KMS-11 (cell line): Measurements from ENCODE around the gene TRABD2B.

Experiments
- H2AFZ ChIP-seq: fragments of 200-600 bp; sonication (generic); 2 replicates; pipeline ENCODE4 v1.6.1; 2016; ENCODE audit warnings: antibody characterized with exemption, mixed run types, low read depth
- H3K27ac ChIP-seq: fragments of 200-600 bp; sonication (generic); 2 replicates; pipeline ENCODE4 v1.6.1; 2016; ENCODE audit warnings: mild to moderate bottlenecking, mixed run types
- H3K27me3 ChIP-seq: fragments of 200-600 bp; sonication (generic); 2 replicates; pipeline ENCODE4 v1.6.1; 2017; ENCODE audit warnings: mild to moderate bottlenecking, low read depth, mixed run types, moderate library complexity; ENCODE audit not compliant: insufficient read depth
- H3K36me3 ChIP-seq: fragments of 200-600 bp; sonication (generic); 2 replicates; pipeline ENCODE4 v1.6.1; 2017; ENCODE audit warnings: mild to moderate bottlenecking, mixed run types; ENCODE audit not compliant: insufficient read depth
- H3K4me1 ChIP-seq: fragments of 200-600 bp; sonication (generic); 2 replicates; pipeline ENCODE4 v1.6.1; 2016; ENCODE audit warnings: mild to moderate bottlenecking, low read depth, mixed run types; ENCODE audit not compliant: poor library complexity, severe bottlenecking
- H3K4me2 ChIP-seq: fragments of 200-600 bp; sonication (generic); 2 replicates; pipeline ENCODE4 v1.7.0; 2016; ENCODE audit warnings: mild to moderate bottlenecking, mixed run types
- H3K4me3 ChIP-seq: fragments of 200-600 bp; sonication (generic); IDR thresholded peaks from 2 replicates; pipeline ENCODE4 v1.6.1; 2017; ENCODE audit warnings: low read depth, low read length, mixed read lengths; ENCODE audit not compliant: insufficient read depth
- H3K79me2 ChIP-seq: fragments of 200-600 bp; sonication (generic); 2 replicates; pipeline ENCODE4 v1.6.1; 2016; ENCODE audit warnings: low read depth, mixed run types; ENCODE audit not compliant: insufficient read depth
- H3K9ac ChIP-seq: fragments of 200-600 bp; sonication (generic); 2 replicates; pipeline ENCODE4 v1.6.1; 2016; ENCODE audit warnings: mild to moderate bottlenecking, mixed run types
- H4K20me1 ChIP-seq: fragments of 200-600 bp; sonication (generic); 2 replicates; pipeline ENCODE4 v1.6.1; 2016; ENCODE audit warnings: mild to moderate bottlenecking, mixed run types; ENCODE audit not compliant: insufficient read depth
- TF ChIP-seq, protein P1 (sequence below): fragments of 200-600 bp; sonication (generic); conservative IDR thresholded peaks from 2 replicates; pipeline ENCODE4 v1.6.1; 2017; ENCODE audit warnings: low read depth, mild to moderate bottlenecking, antibody characterized with exemption, low read length, moderate library complexity, mixed read lengths

Gene TRABD2B

GRCh38 chr1:47729685-47730084, 267.5 kb downstream of the TRABD2B start:
- no peak overlapping the region for H2AFZ ChIP-seq
- H3K36me3 ChIP-seq, result no peaks in the 10 kb centered on the region
- H3K4me2 ChIP-seq, result no peak overlapping the region
- H3K79me2 ChIP-seq, result no peaks in the 10 kb centered on the region
- no peaks in the 10 kb centered on the region for H4K20me1 ChIP-seq
- no peaks in the 10 kb centered on the region for H3K4me1 ChIP-seq
- H3K27me3 ChIP-seq, result no peaks in the 10 kb centered on the region
- no peak overlapping the region for H3K4me3 ChIP-seq
- TF ChIP-seq, protein P1, sequence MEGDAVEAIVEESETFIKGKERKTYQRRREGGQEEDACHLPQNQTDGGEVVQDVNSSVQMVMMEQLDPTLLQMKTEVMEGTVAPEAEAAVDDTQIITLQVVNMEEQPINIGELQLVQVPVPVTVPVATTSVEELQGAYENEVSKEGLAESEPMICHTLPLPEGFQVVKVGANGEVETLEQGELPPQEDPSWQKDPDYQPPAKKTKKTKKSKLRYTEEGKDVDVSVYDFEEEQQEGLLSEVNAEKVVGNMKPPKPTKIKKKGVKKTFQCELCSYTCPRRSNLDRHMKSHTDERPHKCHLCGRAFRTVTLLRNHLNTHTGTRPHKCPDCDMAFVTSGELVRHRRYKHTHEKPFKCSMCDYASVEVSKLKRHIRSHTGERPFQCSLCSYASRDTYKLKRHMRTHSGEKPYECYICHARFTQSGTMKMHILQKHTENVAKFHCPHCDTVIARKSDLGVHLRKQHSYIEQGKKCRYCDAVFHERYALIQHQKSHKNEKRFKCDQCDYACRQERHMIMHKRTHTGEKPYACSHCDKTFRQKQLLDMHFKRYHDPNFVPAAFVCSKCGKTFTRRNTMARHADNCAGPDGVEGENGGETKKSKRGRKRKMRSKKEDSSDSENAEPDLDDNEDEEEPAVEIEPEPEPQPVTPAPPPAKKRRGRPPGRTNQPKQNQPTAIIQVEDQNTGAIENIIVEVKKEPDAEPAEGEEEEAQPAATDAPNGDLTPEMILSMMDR, result no peak
- no peak overlapping the region for H3K27ac ChIP-seq
- H3K9ac ChIP-seq, result no peak overlapping the region

DNA sequence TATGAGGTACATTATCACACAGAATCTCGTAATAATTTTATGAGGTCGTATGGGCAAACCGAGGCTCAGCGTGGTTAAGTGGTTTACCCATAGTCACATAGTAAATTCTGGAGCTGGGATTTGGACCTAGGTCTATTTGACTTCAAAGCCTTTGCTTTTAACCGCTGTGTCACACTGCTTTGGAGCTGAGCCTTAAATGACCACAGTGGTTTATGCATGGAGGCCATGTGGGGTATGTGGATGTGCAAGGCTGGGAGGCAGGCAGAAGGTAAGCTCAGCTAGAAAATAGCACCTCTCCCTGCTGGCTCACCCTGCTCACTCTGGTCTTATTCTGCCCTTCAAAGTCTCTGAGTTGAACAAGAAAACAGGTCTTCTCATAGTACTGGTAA, 269.5 kb downstream of the TRABD2B start:
- Histone ChIP-seq H3K79me2 (no peaks in the 10 kb centered on the region), H3K27me3 (no peaks in the 10 kb centered on the region), H3K27ac (no peak overlapping the region), H3K4me3 (no peak overlapping the region), H3K4me2 (no peak overlapping the region), H3K36me3 (no peaks in the 10 kb centered on the region), H3K4me1 (no peaks in the 10 kb centered on the region), H3K9ac (no peak overlapping the region), H2AFZ (no peak overlapping the region), H4K20me1 (no peaks in the 10 kb centered on the region)
- TF ChIP-seq, protein P1, result no peak

DNA sequence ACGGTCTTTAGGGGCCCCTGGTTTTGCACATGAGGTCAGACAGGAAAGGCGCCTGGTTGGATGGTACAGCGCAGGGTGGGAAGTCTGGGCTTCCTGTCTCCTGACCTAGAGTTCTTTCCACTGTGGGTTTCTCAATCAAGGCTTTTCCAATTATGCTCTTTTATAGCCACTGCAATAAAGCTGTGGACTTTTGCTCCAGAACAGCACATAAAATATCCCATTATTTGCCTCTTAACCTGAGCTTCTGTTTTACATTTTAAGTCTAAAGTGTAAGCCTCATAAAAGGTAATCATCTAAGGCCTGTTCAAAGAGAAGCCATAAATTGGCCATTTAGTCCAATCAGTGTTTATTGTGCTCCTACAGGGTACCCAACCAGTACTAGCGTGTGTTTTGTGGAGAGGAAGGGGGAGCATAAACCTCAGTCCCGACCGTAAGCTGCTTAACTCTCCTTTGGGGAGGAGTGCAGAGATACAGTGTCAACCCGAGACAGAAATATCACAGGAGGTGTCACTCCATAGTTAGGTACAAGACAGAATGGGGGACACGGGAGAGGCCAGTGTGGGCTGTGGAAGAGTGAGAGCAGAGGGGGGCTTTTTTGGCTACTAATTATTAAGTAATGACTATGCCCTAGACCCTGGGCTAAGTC, 270.0 kb downstream of the TRABD2B start:
- Histone ChIP-seq H3K4me3 (no peak overlapping the region), H3K4me2 (no peak overlapping the region), H3K27me3 (no peaks in the 10 kb centered on the region; the same call in 1 of the 2 replicates), H2AFZ (no peak overlapping the region), H3K27ac (no peak overlapping the region), H3K4me1 (no peaks in the 10 kb centered on the region), H3K79me2 (no peaks in the 10 kb centered on the region), H3K36me3 (no peaks in the 10 kb centered on the region), H4K20me1 (no peaks in the 10 kb centered on the region), H3K9ac (no peak overlapping the region)
- TF ChIP-seq, protein P1, result no peak

DNA sequence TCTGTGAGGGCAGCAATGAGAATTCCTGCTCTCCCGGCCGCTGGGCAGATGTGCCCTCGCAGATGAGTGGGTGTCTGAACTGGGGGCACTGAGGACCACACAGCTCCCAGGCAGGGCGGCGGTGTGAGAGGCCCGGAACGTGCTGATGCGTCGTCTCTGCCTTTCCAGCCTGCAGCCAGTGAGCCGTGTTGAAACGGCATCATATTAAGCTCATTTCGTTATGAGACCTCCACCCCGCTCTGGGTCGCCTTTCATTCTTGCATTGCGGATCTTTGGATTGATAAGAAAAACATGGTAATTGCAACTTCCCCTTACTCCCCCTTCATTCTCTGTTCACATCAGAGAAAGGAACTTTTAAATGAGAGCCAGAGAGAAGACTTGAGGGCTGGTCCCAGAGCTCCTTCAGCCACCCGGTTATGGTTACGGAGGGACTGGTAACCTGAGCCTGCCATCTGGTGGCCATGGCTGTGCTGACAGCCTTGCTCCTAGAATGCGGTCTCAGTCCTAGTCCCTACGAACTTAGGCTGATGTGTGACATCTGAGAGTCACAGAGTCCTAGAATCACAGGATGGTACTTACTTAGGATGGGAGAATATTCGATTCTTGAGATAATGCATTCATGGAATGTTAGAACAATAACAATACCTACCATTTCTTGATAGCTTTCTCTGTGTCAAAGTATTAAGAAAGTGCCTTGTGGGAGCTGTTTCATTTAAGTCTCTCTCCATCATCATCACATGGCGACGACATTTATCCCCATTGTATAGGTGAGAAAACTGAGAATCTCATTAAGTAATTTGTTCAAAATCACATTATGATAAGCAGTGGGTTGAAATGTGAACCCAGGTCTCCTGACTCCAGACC, 271.0 kb downstream of the TRABD2B start:
- Histone ChIP-seq H3K27ac (no peak overlapping the region), H3K79me2 (no peaks in the 10 kb centered on the region), H4K20me1 (no peaks in the 10 kb centered on the region), H3K4me3 (no peak overlapping the region), H3K4me1 (no peaks in the 10 kb centered on the region), H3K36me3 (no peaks in the 10 kb centered on the region), H2AFZ (peak overlapping the region; percentile 2; the same call in 1 of the 2 replicates), H3K4me2 (no peak overlapping the region), H3K9ac (no peak overlapping the region), H3K27me3 (no peaks in the 10 kb centered on the region; the same call in 1 of the 2 replicates)
- TF ChIP-seq, protein P1, result peak; percentile 87
